SK-N-SH treated with all-trans-retinoic acid at 6 μM for 48 hours (cell line): Measurements from ENCODE around the gene FAM50A.

Source experiments
- ATAC-seq: fragments of 200-7000 bp; cut with Tn5 transposase; 3 replicates; pipeline ENCODE4 v1.9.1; 2020; ENCODE audit warnings: mild to moderate bottlenecking, moderate library complexity
- ARNTL ChIP-seq: fragments of 450-650 bp; formaldehyde crosslinking; IDR thresholded peaks from 2 replicates; pipeline ENCODE4 v1.5.0; 2020; ENCODE audit warnings: low read depth, mild to moderate bottlenecking, moderate library complexity, borderline replicate concordance
- BACH2 ChIP-seq: fragments of 250-450 bp; sonication (Bioruptor Pico); IDR thresholded peaks from 2 replicates; pipeline ENCODE4 v1.9.0; 2021; ENCODE audit warnings: mild to moderate bottlenecking, borderline replicate concordance
- CSDC2 ChIP-seq: fragments of 250-450 bp; sonication (Bioruptor Pico); IDR thresholded peaks from 2 replicates; pipeline ENCODE4 v1.5.0; 2020; ENCODE audit warnings: mild to moderate bottlenecking, moderate library complexity
- CSRNP3 ChIP-seq: fragments of 250-450 bp; sonication (Bioruptor Pico); IDR thresholded peaks from 2 replicates; pipeline ENCODE4 v1.5.1; 2021; ENCODE audit warnings: mild to moderate bottlenecking, moderate library complexity
- ESRRG ChIP-seq: fragments of 250-450 bp; sonication (Bioruptor Pico); IDR thresholded peaks from 2 replicates; pipeline ENCODE4 v1.6.1; 2021; ENCODE audit warnings: mild to moderate bottlenecking
- GLIS3 ChIP-seq: fragments of 250-450 bp; sonication (Bioruptor Pico); IDR thresholded peaks from 2 replicates; pipeline ENCODE4 v1.5.0; 2020; ENCODE audit warnings: mild to moderate bottlenecking, moderate library complexity
- OSR1 ChIP-seq: fragments of 250-450 bp; sonication (Bioruptor Pico); IDR thresholded peaks from 2 replicates; pipeline ENCODE4 v1.8.0; 2022; ENCODE audit warnings: moderate library complexity, mild to moderate bottlenecking, inconsistent platforms
- PATZ1 ChIP-seq: fragments of 250-450 bp; sonication (Bioruptor Pico); IDR thresholded peaks from 2 replicates; pipeline ENCODE4 v1.8.0; 2020; ENCODE audit warnings: mild to moderate bottlenecking, moderate library complexity, borderline replicate concordance
- PPARA ChIP-seq: fragments of 250-450 bp; sonication (Bioruptor Pico); IDR thresholded peaks from 2 replicates; pipeline ENCODE4 v1.5.0; 2020; ENCODE audit warnings: mild to moderate bottlenecking, borderline replicate concordance
- RARB ChIP-seq: fragments of 250-450 bp; sonication (Bioruptor Pico); IDR thresholded peaks from 2 replicates; pipeline ENCODE4 v1.8.0; 2021; ENCODE audit warnings: mild to moderate bottlenecking, moderate library complexity
- TCF4 ChIP-seq: fragments of 250-450 bp; sonication (Bioruptor Pico); IDR thresholded peaks from 2 replicates; pipeline ENCODE4 v1.8.0; 2021; ENCODE audit warnings: mild to moderate bottlenecking, moderate library complexity, borderline replicate concordance
- TSHZ2 ChIP-seq: fragments of 250-450 bp; sonication (Bioruptor Pico); IDR thresholded peaks from 2 replicates; pipeline ENCODE4 v1.5.0; 2020; ENCODE audit warnings: mild to moderate bottlenecking, moderate library complexity
- ZC3H10 ChIP-seq: fragments of 250-450 bp; sonication (Bioruptor Pico); IDR thresholded peaks from 2 replicates; pipeline ENCODE4 v1.5.1; 2021; ENCODE audit warnings: mild to moderate bottlenecking, moderate library complexity
- ZFP3 ChIP-seq: fragments of 250-450 bp; sonication (Bioruptor Pico); IDR thresholded peaks from 2 replicates; pipeline ENCODE4 v1.5.0; 2020; ENCODE audit warnings: mild to moderate bottlenecking, moderate library complexity
- ZFP30 ChIP-seq: fragments of 450-650 bp; formaldehyde crosslinking; IDR thresholded peaks from 2 replicates; pipeline ENCODE4 v1.5.0; 2022; ENCODE audit warnings: mild to moderate bottlenecking, moderate library complexity
- ZNF565 ChIP-seq: fragments of 450-650 bp; formaldehyde crosslinking; conservative IDR thresholded peaks from 2 replicates; pipeline ENCODE4 v1.5.0; 2020; ENCODE audit warnings: low read depth, mild to moderate bottlenecking, moderate library complexity
- ZNF70 ChIP-seq: fragments of 450-650 bp; formaldehyde crosslinking; IDR thresholded peaks from 2 replicates; pipeline ENCODE4 v1.5.0; 2020; ENCODE audit warnings: mild to moderate bottlenecking, moderate library complexity
- ZNF8 ChIP-seq: fragments of 450-650 bp; formaldehyde crosslinking; IDR thresholded peaks from 2 replicates; pipeline ENCODE4 v1.5.0; 2020; ENCODE audit warnings: mild to moderate bottlenecking, moderate library complexity
- TF ChIP-seq, protein P1 (sequence below): fragments of 250-450 bp; sonication (Bioruptor Pico); IDR thresholded peaks from 2 replicates; pipeline ENCODE4 v1.5.1; 2020; ENCODE audit warnings: low read depth, mild to moderate bottlenecking, moderate library complexity

Gene FAM50A

DNA sequence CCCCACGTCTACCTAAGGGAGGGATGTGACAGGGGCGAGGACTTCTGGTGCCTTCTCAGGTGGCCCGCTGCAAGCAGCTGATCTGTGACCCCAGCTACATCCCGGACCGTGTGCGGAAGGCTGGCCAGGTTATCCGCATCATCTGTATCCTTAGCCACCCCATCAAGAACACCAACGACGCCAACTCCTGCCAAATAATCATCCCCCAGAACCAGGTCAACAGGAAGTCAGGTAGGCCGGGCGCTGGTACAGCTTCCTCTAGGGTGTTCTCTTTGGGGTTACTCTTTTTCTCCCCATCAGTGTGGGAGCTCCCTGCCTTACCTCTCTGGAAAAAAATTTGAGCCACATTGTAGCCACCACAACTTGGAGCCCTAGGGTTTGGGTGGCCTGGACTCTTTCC is 2.4 kb upstream of the FAM50A start:
- no peak for ATAC-seq

GRCh38 chrX:154441984-154442707 is 1.8 kb upstream of the FAM50A start:
- no peak for ATAC-seq
- TF ChIP-seq RARB (no peak), PPARA (CRISPR knock-in tag) (no peak), CSDC2 (CRISPR knock-in tag) (no peak), PATZ1 (CRISPR knock-in tag) (no peak), ZNF70 (no peak)
- TF ChIP-seq, all 23 proteins: peak for 0

More for the DNA sequence above, 2.4 kb upstream of the FAM50A start:
- no peak for TF ChIP-seq ZNF565 (CRISPR knock-in tag)
- TF ChIP-seq ZFP30 (CRISPR knock-in tag), result no peak
- TF ChIP-seq TSHZ2, result no peak
- no peak for TF ChIP-seq ARNTL (CRISPR knock-in tag)
- TF ChIP-seq ESRRG (CRISPR knock-in tag), result no peak
- TF ChIP-seq CSRNP3, result no peak
- no peak for TF ChIP-seq RARB

DNA sequence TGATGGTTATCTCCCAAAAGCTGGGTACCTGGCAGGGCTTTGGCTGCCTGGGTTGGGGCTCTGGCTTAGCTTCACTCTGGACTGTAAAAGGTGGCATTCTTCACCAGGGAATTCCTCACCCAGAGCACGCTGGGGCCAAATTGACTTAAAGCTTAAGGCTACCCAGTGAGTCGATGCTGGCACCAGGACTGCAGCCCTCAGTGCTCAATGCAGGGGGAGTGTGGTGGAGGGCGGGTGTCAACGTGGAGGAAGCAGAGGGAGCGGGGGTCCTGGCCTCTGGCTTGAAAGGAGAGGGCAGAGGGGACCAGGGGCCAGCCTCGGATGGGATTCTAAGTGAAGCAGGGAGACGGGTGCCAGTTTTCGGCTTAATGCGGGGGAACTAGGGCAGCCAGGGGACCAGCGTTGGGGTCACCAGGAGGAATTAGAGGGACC is 446 bp upstream of the FAM50A start:
- no peak for TF ChIP-seq GLIS3 (CRISPR knock-in tag)
- TF ChIP-seq, protein P1, sequence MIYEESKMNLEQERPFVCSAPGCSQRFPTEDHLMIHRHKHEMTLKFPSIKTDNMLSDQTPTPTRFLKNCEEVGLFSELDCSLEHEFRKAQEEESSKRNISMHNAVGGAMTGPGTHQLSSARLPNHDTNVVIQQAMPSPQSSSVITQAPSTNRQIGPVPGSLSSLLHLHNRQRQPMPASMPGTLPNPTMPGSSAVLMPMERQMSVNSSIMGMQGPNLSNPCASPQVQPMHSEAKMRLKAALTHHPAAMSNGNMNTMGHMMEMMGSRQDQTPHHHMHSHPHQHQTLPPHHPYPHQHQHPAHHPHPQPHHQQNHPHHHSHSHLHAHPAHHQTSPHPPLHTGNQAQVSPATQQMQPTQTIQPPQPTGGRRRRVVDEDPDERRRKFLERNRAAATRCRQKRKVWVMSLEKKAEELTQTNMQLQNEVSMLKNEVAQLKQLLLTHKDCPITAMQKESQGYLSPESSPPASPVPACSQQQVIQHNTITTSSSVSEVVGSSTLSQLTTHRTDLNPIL (CRISPR knock-in tag), result no peak
- TF ChIP-seq, all 23 proteins: peak for 0

GRCh38 chrX:154444755-154445246 is 860 bp downstream of the FAM50A start:
- TF ChIP-seq CSRNP3, result no peak
- TF ChIP-seq, protein P1 (CRISPR knock-in tag), result no peak
- TF ChIP-seq BACH2 (CRISPR knock-in tag), result no peak
- TF ChIP-seq ESRRG (CRISPR knock-in tag), result no peak
- no peak for TF ChIP-seq OSR1
- TF ChIP-seq GLIS3 (CRISPR knock-in tag), result no peak
- no peak for TF ChIP-seq ZFP3 (CRISPR knock-in tag)
- TF ChIP-seq PATZ1 (CRISPR knock-in tag), result no peak
- TF ChIP-seq ZNF70, result no peak
- TF ChIP-seq ZC3H10 (CRISPR knock-in tag), result no peak
- TF ChIP-seq CSDC2 (CRISPR knock-in tag), result no peak
- TF ChIP-seq TCF4 (CRISPR knock-in tag), result no peak
- TF ChIP-seq PPARA (CRISPR knock-in tag), result no peak
- TF ChIP-seq ZNF8 (CRISPR knock-in tag), result no peak
- ATAC-seq, result no peak; the same call in 2 of the 3 replicates

More for the DNA sequence above, 446 bp upstream of the FAM50A start:
- peak; percentile 51 for ATAC-seq
